Peyer's patch (tissue), 4 donors: ENCODE measurements around the gene TFAP2B. TPM values are rescaled to one million over a fixed set of nuclear protein-coding genes. Genes with fewer than 3 reads are reported as not detected.

Source experiments
- DNase-seq, 3 donors: peaks; one replicate each; pipeline ENCODE4 v3.0.0-alpha.2; 2017 to 2019
- H3K27ac ChIP-seq, 4 donors: fragments of 200-600 bp; sonication (generic); one replicate each; pipeline ENCODE4 v1.5.1; 2016 to 2019
- H3K27me3 ChIP-seq, 2 donors: fragments of 200-600 bp; sonication (generic); one replicate each; pipeline ENCODE4 v1.5.1; 2019
- H3K36me3 ChIP-seq, 3 donors: fragments of 200-600 bp; sonication (generic); one replicate each; pipeline ENCODE4 v1.5.1; 2016 to 2019
- H3K4me1 ChIP-seq, 4 donors: fragments of 200-600 bp; sonication (generic); one replicate each; pipeline ENCODE4 v1.5.1; 2016 to 2019
- H3K4me3 ChIP-seq, 4 donors: fragments of 200-600 bp; sonication (generic); 1 replicate in 3 of 4; 2 replicates in 1 of 4; pipeline ENCODE4 v1.5.1; 2016 to 2019; ENCODE audit warnings: mild to moderate bottlenecking in 1 of 4
- H3K9me3 ChIP-seq, 4 donors: fragments of 200-600 bp; sonication (generic); one replicate each; pipeline ENCODE4 v1.5.1; 2016 to 2019; ENCODE audit warnings: mild to moderate bottlenecking in 1 of 4
- CTCF ChIP-seq, 6 experiments: fragments of 450-650 bp in 4 of 6; fragments of 200-600 bp in 2 of 6; sonication (generic) in 1 of 6; IDR thresholded peaks; one replicate each; pipeline ENCODE4 v1.5.1; 2017 to 2019; ENCODE audit warnings: antibody characterized with exemption in 6 of 6, mild to moderate bottlenecking in 3 of 6, moderate library complexity in 1 of 6
- POLR2A ChIP-seq, 2 donors: fragments of 450-650 bp; IDR thresholded peaks; one replicate each; pipeline ENCODE4 v1.5.1; 2017; ENCODE audit warnings: antibody characterized with exemption in 2 of 2, mild to moderate bottlenecking in 2 of 2, moderate library complexity in 2 of 2
- total RNA-seq, 4 donors: library from RNA; depleted of rRNA; stranded (reverse); fragments of >200 nt; gene quantifications; one replicate each; pipeline ENCODE4 v1.1.0, GENCODE V29; 2016

The TFAP2B gene
- total RNA-seq, 4 donors from 2014 or later: not detected

DNA sequence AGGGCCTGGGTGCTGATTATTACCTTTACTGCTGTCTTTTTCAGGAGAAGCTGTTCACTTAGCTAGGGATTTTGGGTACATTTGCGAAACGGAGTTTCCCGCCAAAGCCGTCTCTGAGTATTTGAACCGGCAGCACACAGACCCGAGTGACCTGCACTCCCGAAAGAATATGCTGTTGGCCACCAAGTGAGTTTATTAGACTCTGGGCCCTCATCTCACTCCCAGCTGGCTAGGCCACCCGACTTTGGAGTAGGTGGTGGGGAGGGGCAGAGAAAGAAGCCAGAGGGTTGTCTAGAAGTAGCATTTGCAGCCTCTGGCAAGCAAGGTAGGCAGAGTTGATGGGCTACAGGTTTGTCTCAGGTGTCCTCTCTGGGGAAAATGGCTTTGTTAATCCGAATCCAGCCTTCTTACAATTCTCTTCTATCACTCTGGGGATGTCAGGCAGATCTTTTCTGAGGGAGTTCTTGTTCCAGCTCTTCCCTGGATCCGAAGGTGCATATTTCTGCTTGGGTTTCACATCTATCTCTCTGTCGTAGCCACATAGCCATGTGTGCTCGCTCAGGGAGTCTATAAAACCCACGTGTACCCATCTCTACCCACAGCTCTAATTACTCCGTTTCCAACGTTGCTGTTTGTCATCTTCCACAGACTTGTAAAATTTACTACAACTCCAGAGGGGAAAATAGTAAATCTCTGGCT is 21.6 kb downstream of the TFAP2B start:
- no peak for DNase-seq
- Histone ChIP-seq H3K9me3 (no peaks in the 10 kb centered on the region), H3K4me1 (no peaks in the 10 kb centered on the region), H3K4me3 (no peak overlapping the region), H3K27ac (no peak overlapping the region), H3K36me3 (no peaks in the 10 kb centered on the region), H3K27me3 (peaks cover 0 to 36% of the 10 kb centered on the region in 2 donors)
- no peak for TF ChIP-seq CTCF (IDR thresholded peaks at IDR 0.05)
- TF ChIP-seq POLR2A (IDR thresholded peaks at IDR 0.05): no peak

- H3K27me3 ChIP-seq: peaks cover 0 to 38% of the 10 kb centered on the region in 2 donors
- H3K27ac ChIP-seq: no peak overlapping the region
- H3K4me1 ChIP-seq: no peaks in the 10 kb centered on the region
- DNase-seq: no peak
- H3K36me3 ChIP-seq: no peaks in the 10 kb centered on the region
- no peak overlapping the region for H3K4me3 ChIP-seq
- TF ChIP-seq POLR2A (IDR thresholded peaks at IDR 0.05) (no peak), CTCF (IDR thresholded peaks at IDR 0.05) (no peak)
- H3K9me3 ChIP-seq: no peaks in the 10 kb centered on the region
These were observed 22.1 kb downstream of the TFAP2B start for GRCh38 chr6:50840811-50841192.

GRCh38 chr6:50842446-50842845 is 23.8 kb downstream of the TFAP2B start:
- Histone ChIP-seq H3K4me1 (no peaks in the 10 kb centered on the region), H3K4me3 (no peak overlapping the region), H3K9me3 (no peaks in the 10 kb centered on the region), H3K27ac (no peak overlapping the region), H3K36me3 (no peaks in the 10 kb centered on the region), H3K27me3 (peaks cover 0 to 44% of the 10 kb centered on the region in 2 donors)
- TF ChIP-seq POLR2A (IDR thresholded peaks at IDR 0.05): no peak
- TF ChIP-seq CTCF (IDR thresholded peaks at IDR 0.05): no peak
- no peak for DNase-seq

- peaks cover 0 to 44% of the 10 kb centered on the region in 2 donors for H3K27me3 ChIP-seq
These were observed 24.3 kb downstream of the TFAP2B start for GRCh38 chr6:50842861-50843384.

GRCh38 chr6:50843842-50844241 is 25.2 kb downstream of the TFAP2B start:
- Histone ChIP-seq H3K9me3 (no peaks in the 10 kb centered on the region), H3K27ac (no peak overlapping the region), H3K4me3 (no peak overlapping the region), H3K27me3 (peaks cover 0 to 44% of the 10 kb centered on the region in 2 donors), H3K36me3 (no peaks in the 10 kb centered on the region), H3K4me1 (no peaks in the 10 kb centered on the region)
- TF ChIP-seq POLR2A (IDR thresholded peaks at IDR 0.05): no peak
- TF ChIP-seq CTCF (IDR thresholded peaks at IDR 0.05): no peak
- DNase-seq: no peak

More at GRCh38 chr6:50842861-50843384, 24.3 kb downstream of the TFAP2B start:
- no peaks in the 10 kb centered on the region for H3K36me3 ChIP-seq
- no peaks in the 10 kb centered on the region for H3K9me3 ChIP-seq
- no peaks in the 10 kb centered on the region for H3K4me1 ChIP-seq
- no peak for TF ChIP-seq CTCF (IDR thresholded peaks at IDR 0.05)
- TF ChIP-seq POLR2A (IDR thresholded peaks at IDR 0.05): no peak
- no peak for DNase-seq
- H3K4me3 ChIP-seq: no peak overlapping the region
- H3K27ac ChIP-seq: no peak overlapping the region
